ENCODE data around the gene TRIM71. TPM values are rescaled to one million over a fixed set of nuclear protein-coding genes. Genes with fewer than 3 reads are reported as not detected.

The TRIM71 gene
- total and polyA plus RNA-seq, 2 experiments from 2014 or later: under 0.01 to 0.03 TPM

GRCh38 chr3:32862936-32863487 is 45.2 kb downstream of the TRIM71 start:
- H3K9me3 ChIP-seq (ENCODE audit: low read depth): no peaks in the 10 kb centered on the region
- H3K4me2 ChIP-seq (ENCODE audit: unreplicated experiment): no peak overlapping the region
- H3K27me3 ChIP-seq (replicated peaks; ENCODE audit: insufficient read depth): peaks cover 6% of the 10 kb centered on the region
- H2AFZ ChIP-seq: no peak overlapping the region
- H3K4me1 ChIP-seq (ENCODE audit: insufficient read depth): peaks cover 11% of the 10 kb centered on the region; the same call in 1 of the 2 replicates
- no peak overlapping the region for H3K9ac ChIP-seq
- no peaks in the 10 kb centered on the region for H3F3A ChIP-seq (ENCODE audit: insufficient read depth)
- H3K79me2 ChIP-seq (ENCODE audit: insufficient read depth): no peaks in the 10 kb centered on the region
- no peak overlapping the region for H3K4me3 ChIP-seq
- no peaks in the 10 kb centered on the region for H4K20me1 ChIP-seq (ENCODE audit: insufficient read depth)
- H3K9me2 ChIP-seq (ENCODE audit: insufficient read depth): no peaks in the 10 kb centered on the region
- no peak for DNase-seq
- WGBS, 2 experiments (ENCODE audit: low coverage in 1 of 2, low lambda C conversion rate in 2 of 2, missing lambda C conversion rate in 2 of 2): 88 to 95% methylated on average over 5 of the region's 5 CpGs
- no peaks in the 10 kb centered on the region for H3K36me3 ChIP-seq (ENCODE audit: low read depth)
- TF ChIP-seq EZH2phosphoT487 (IDR thresholded peaks at IDR 0.05; ENCODE audit: insufficient read depth, low read depth) (no peak), EZH2 (IDR thresholded peaks at IDR 0.05; ENCODE audit: insufficient read depth, poor library complexity, severe bottlenecking) (no peak)
- H3K27ac ChIP-seq: no peak overlapping the region
- in situ Hi-C loops (cut with MboI): no loop called here

GRCh38 chr3:32865383-32865782 is 47.6 kb downstream of the TRIM71 start:
- H3K9me3 ChIP-seq (ENCODE audit: low read depth): no peaks in the 10 kb centered on the region
- no peak overlapping the region for H3K27ac ChIP-seq
- in situ Hi-C loops (cut with MboI): no loop called here
- peak; percentile 77 for DNase-seq
- TF ChIP-seq EZH2 (IDR thresholded peaks at IDR 0.05; ENCODE audit: insufficient read depth, poor library complexity, severe bottlenecking): no peak
- H3K4me2 ChIP-seq (ENCODE audit: unreplicated experiment): peak overlapping the region; percentile 3
- no peaks in the 10 kb centered on the region for H3K79me2 ChIP-seq (ENCODE audit: insufficient read depth)
- H3K4me1 ChIP-seq (ENCODE audit: insufficient read depth): peaks cover 11% of the 10 kb centered on the region; the same call in 1 of the 2 replicates
- no peaks in the 10 kb centered on the region for H3K36me3 ChIP-seq (ENCODE audit: low read depth)
- H4K20me1 ChIP-seq (ENCODE audit: insufficient read depth): no peaks in the 10 kb centered on the region
- H2AFZ ChIP-seq: no peak overlapping the region
- 23 to 26% methylated on average over 6 of the region's 6 CpGs for WGBS, 2 experiments (ENCODE audit: low coverage in 1 of 2, low lambda C conversion rate in 2 of 2, missing lambda C conversion rate in 2 of 2)
- H3K9ac ChIP-seq: no peak overlapping the region
- H3K9me2 ChIP-seq (ENCODE audit: insufficient read depth): no peaks in the 10 kb centered on the region
- H3K27me3 ChIP-seq (replicated peaks; ENCODE audit: insufficient read depth): no peaks in the 10 kb centered on the region; the same call in 1 of the 2 replicates
- no peaks in the 10 kb centered on the region for H3F3A ChIP-seq (ENCODE audit: insufficient read depth)
- no peak overlapping the region for H3K4me3 ChIP-seq

- in situ Hi-C loops (cut with MboI): no loop called here
- Histone ChIP-seq H3K27ac (no peak overlapping the region), H3K9me2 (ENCODE audit: insufficient read depth) (no peaks in the 10 kb centered on the region), H2AFZ (no peak overlapping the region), H3K36me3 (ENCODE audit: low read depth) (no peaks in the 10 kb centered on the region), H3K4me1 (ENCODE audit: insufficient read depth) (peaks cover 11% of the 10 kb centered on the region; the same call in 1 of the 2 replicates), H3K9ac (no peak overlapping the region), H3K9me3 (ENCODE audit: low read depth) (no peaks in the 10 kb centered on the region), H3K4me2 (ENCODE audit: unreplicated experiment) (no peak overlapping the region), H3K4me3 (no peak overlapping the region), H3F3A (ENCODE audit: insufficient read depth) (no peaks in the 10 kb centered on the region), H3K27me3 (replicated peaks; ENCODE audit: insufficient read depth) (peaks cover 9% of the 10 kb centered on the region), H4K20me1 (ENCODE audit: insufficient read depth) (no peaks in the 10 kb centered on the region), H3K79me2 (ENCODE audit: insufficient read depth) (no peaks in the 10 kb centered on the region)
- no peak for DNase-seq
- 94% methylated on average over 5 of the region's 5 CpGs for WGBS, 2 experiments (ENCODE audit: low coverage in 1 of 2, low lambda C conversion rate in 2 of 2, missing lambda C conversion rate in 2 of 2)
- TF ChIP-seq EZH2phosphoT487 (IDR thresholded peaks at IDR 0.05; ENCODE audit: insufficient read depth, low read depth) (no peak), EZH2 (IDR thresholded peaks at IDR 0.05; ENCODE audit: insufficient read depth, poor library complexity, severe bottlenecking) (no peak)
Measured at GRCh38 chr3:32866533-32866932, 48.7 kb downstream of the TRIM71 start.

GRCh38 chr3:32867954-32868353 is 50.2 kb downstream of the TRIM71 start:
- H3K9me2 ChIP-seq (ENCODE audit: insufficient read depth): no peaks in the 10 kb centered on the region
- no peaks in the 10 kb centered on the region for H3K36me3 ChIP-seq (ENCODE audit: low read depth)
- no peaks in the 10 kb centered on the region for H3K79me2 ChIP-seq (ENCODE audit: insufficient read depth)
- peaks cover 21% of the 10 kb centered on the region for H3K27me3 ChIP-seq (replicated peaks; ENCODE audit: insufficient read depth)
- H3K9me3 ChIP-seq (ENCODE audit: low read depth): no peaks in the 10 kb centered on the region
- no peak overlapping the region for H3K9ac ChIP-seq
- H3K4me3 ChIP-seq: no peak overlapping the region
- no peak overlapping the region for H3K4me2 ChIP-seq (ENCODE audit: unreplicated experiment)
- no peaks in the 10 kb centered on the region for H3F3A ChIP-seq (ENCODE audit: insufficient read depth)
- no peak overlapping the region for H3K27ac ChIP-seq
- WGBS, 2 experiments (ENCODE audit: low coverage in 1 of 2, low lambda C conversion rate in 2 of 2, missing lambda C conversion rate in 2 of 2): 86 to 95% methylated on average over 5 of the region's 5 CpGs
- TF ChIP-seq EZH2phosphoT487 (IDR thresholded peaks at IDR 0.05; ENCODE audit: insufficient read depth, low read depth): no peak
- TF ChIP-seq EZH2 (IDR thresholded peaks at IDR 0.05; ENCODE audit: insufficient read depth, poor library complexity, severe bottlenecking): no peak
- no peak overlapping the region for H2AFZ ChIP-seq
- in situ Hi-C loops (cut with MboI): no loop called here
- no peak for DNase-seq
- peaks cover 11% of the 10 kb centered on the region; the same call in 1 of the 2 replicates for H3K4me1 ChIP-seq (ENCODE audit: insufficient read depth)
- no peaks in the 10 kb centered on the region for H4K20me1 ChIP-seq (ENCODE audit: insufficient read depth)

Data from GM23248 (cell line).